A673 (cell line): ENCODE measurements around the gene CCNY. TPM values are rescaled to one million over a fixed set of nuclear protein-coding genes. Genes with fewer than 3 reads are reported as not detected.
A peak's percentile ranks its signal among the peaks of the same experiment; 100 is the strongest.

Experiments
- BruUV-seq: library from RNA; stranded (reverse); fragments of 400-500 nt; replicated peaks from 2 replicates; lab custom pipeline; 2021; lab: Mats Ljungman, UMichigan
- CTCF ChIA-PET: fragments of 300-600 bp; sonication (Branson Sonifier 250); formaldehyde crosslinking; loops from one replicate; lab custom pipeline; 2022; ENCODE audit warnings: antibody characterized with exemption; lab: Charles Lee
- POLR2A ChIA-PET: fragments of 300-600 bp; sonication (Branson Sonifier 250); formaldehyde crosslinking; loops from one replicate; lab custom pipeline; 2022; ENCODE audit warnings: antibody characterized with exemption; ENCODE audit not compliant: low non-redundant PET; lab: Charles Lee
- DNase-seq: peaks from one replicate; pipeline ENCODE4 v3.0.0-alpha.2; 2015; ENCODE audit warnings: low spot score
- H3K27ac ChIP-seq: fragments of 200-600 bp; sonication (generic); 2 replicates; pipeline ENCODE4 v1.5.1; 2016; ENCODE audit warnings: mixed run types, low read depth, mild to moderate bottlenecking, mixed read lengths, antibody characterized with exemption, low read length; ENCODE audit not compliant: poor library complexity, severe bottlenecking
- H3K27me3 ChIP-seq: fragments of 200-600 bp; sonication (generic); replicated peaks from 2 replicates; pipeline ENCODE4 v1.6.1; 2017; ENCODE audit warnings: mixed run types, low read depth, mild to moderate bottlenecking, mixed read lengths, antibody characterized with exemption, low read length; ENCODE audit not compliant: insufficient read depth, poor library complexity
- H3K36me3 ChIP-seq: fragments of 200-600 bp; sonication (generic); 2 replicates; pipeline ENCODE4 v1.6.1; 2016; ENCODE audit warnings: mixed run types, mild to moderate bottlenecking, mixed read lengths, antibody characterized with exemption, low read length; ENCODE audit not compliant: insufficient read depth, poor library complexity, severe bottlenecking
- H3K4me1 ChIP-seq: fragments of 200-600 bp; sonication (generic); 2 replicates; pipeline ENCODE4 v1.6.1; 2017; ENCODE audit warnings: mixed run types, mild to moderate bottlenecking, mixed read lengths, antibody characterized with exemption, low read length; ENCODE audit not compliant: insufficient read depth, poor library complexity, severe bottlenecking
- H3K4me3 ChIP-seq: fragments of 200-600 bp; sonication (generic); 2 replicates; pipeline ENCODE4 v1.5.1; 2016; ENCODE audit warnings: low read depth, mixed run types, mild to moderate bottlenecking, mixed read lengths, low read length; ENCODE audit not compliant: poor library complexity, severe bottlenecking
- H3K9me3 ChIP-seq: fragments of 200-600 bp; sonication (generic); 2 replicates; pipeline ENCODE4 v1.6.1; 2016; ENCODE audit warnings: mixed run types, low read depth, mild to moderate bottlenecking, mixed read lengths, antibody characterized with exemption, low read length; ENCODE audit not compliant: poor library complexity, severe bottlenecking
- EZH2 ChIP-seq: fragments of 200-600 bp; sonication (generic); IDR thresholded peaks from 2 replicates; pipeline ENCODE4 v1.6.1; 2017; ENCODE audit warnings: borderline replicate concordance, low read depth, mild to moderate bottlenecking, mixed read lengths, antibody characterized with exemption, low read length; ENCODE audit not compliant: poor library complexity, severe bottlenecking
- intact Hi-C: fragments of 100-400 bp; cut with micrococcal nuclease; formaldehyde crosslinking; loops from one replicate; pipeline ENCODE4 v1.10.0; 2022; ENCODE audit not compliant: unreplicated experiment
- total RNA-seq: library from RNA; stranded (reverse); gene quantifications from 2 replicates; pipeline ENCODE4 v1.2.3, GENCODE V29; 2021
- TF ChIP-seq, protein P1 (sequence below): fragments of 300-800, 200-600 bp; sonication (generic); conservative IDR thresholded peaks from 2 replicates; pipeline ENCODE4 v1.5.1; 2017; ENCODE audit warnings: low read depth, mild to moderate bottlenecking, antibody characterized with exemption, low read length, moderate library complexity, mixed read lengths

Gene CCNY
- total RNA-seq, 1 experiment from 2014 or later, result 84.8 TPM

DNA sequence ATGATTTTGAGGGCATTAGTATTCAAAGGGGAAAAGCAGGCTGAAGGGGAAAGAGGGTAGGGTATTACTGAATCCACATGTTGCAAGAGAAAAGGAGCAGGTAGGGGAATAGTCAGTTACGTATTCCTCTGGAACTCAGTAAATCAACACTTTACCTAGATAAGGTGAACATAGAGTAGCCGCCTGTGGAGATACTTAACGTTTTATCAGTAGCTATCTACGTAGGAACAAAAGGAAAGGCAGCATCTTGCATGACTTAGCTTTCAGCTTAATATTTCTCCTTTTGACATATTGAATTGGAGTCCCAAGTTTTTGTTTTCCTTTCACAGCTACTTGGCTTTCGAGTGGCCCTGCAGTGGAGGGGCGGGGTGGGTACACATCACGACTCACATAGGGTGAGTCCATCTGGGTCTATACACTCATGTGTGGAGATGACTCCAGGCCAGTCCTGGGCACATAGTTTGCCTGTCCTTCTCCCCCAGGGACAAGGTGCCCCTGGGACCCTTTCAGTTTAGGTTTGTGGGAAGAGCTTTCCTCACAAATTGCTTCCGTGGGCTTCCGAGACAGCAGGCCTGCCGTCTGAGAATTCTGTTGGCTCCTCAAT is 48.1 kb downstream of the CCNY start:
- CTCF ChIA-PET, result no interaction called here

DNA sequence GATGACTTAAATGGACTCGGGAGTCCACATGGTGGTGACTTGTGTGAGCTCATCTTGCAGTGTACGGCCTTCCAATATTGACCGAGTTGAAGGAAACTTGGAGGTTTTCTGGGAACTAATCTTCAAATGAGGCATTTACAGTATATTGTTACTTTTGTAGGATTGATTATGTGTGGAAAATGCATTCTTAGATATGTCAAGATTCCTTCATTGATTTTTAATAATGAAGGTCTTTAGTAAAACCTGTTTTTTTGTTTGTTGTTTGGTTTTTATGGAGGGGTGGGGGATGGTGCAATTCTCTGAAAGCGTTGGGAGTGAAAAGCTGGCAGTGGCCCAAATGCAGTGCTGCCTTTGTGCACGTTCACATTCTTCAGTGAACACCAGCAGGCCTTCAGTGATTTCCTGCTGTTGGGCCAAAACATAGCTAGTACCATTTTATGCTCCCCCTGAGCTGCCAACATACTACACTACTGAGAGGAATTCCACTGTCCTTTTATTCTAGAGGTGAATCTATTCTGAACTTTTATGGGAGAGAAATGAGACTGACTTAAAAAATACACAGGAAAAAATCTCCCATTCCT is 50.4 kb downstream of the CCNY start:
- intact Hi-C loops, result no loop called here
- Histone ChIP-seq H3K27me3 (no peaks in the 10 kb centered on the region), H3K9me3 (peaks cover 25% of the 10 kb centered on the region), H3K27ac (peak overlapping the region; percentile 74), H3K4me1 (peaks cover 30% of the 10 kb centered on the region), H3K36me3 (no peaks in the 10 kb centered on the region), H3K4me3 (no peak overlapping the region)
- BruUV-seq, result no TSS peak
- POLR2A ChIA-PET, result no interaction called here
- CTCF ChIA-PET, result no interaction called here
- TF ChIP-seq EZH2, result no peak
- TF ChIP-seq, protein P1, sequence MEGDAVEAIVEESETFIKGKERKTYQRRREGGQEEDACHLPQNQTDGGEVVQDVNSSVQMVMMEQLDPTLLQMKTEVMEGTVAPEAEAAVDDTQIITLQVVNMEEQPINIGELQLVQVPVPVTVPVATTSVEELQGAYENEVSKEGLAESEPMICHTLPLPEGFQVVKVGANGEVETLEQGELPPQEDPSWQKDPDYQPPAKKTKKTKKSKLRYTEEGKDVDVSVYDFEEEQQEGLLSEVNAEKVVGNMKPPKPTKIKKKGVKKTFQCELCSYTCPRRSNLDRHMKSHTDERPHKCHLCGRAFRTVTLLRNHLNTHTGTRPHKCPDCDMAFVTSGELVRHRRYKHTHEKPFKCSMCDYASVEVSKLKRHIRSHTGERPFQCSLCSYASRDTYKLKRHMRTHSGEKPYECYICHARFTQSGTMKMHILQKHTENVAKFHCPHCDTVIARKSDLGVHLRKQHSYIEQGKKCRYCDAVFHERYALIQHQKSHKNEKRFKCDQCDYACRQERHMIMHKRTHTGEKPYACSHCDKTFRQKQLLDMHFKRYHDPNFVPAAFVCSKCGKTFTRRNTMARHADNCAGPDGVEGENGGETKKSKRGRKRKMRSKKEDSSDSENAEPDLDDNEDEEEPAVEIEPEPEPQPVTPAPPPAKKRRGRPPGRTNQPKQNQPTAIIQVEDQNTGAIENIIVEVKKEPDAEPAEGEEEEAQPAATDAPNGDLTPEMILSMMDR, result no peak
- peak; percentile 77 for DNase-seq

More for the DNA sequence above, 48.1 kb downstream of the CCNY start:
- no peak for TF ChIP-seq EZH2
- TF ChIP-seq, protein P1, result no peak
- intact Hi-C loops, result no loop called here
- no TSS peak for BruUV-seq
- H3K9me3 ChIP-seq, result peaks cover 8% of the 10 kb centered on the region
- POLR2A ChIA-PET, result no interaction called here
- DNase-seq, result no peak
- no peak overlapping the region for H3K4me3 ChIP-seq
- H3K27me3 ChIP-seq, result no peaks in the 10 kb centered on the region
- H3K4me1 ChIP-seq, result peaks cover 54% of the 10 kb centered on the region
- H3K27ac ChIP-seq, result no peak overlapping the region
- H3K36me3 ChIP-seq, result no peaks in the 10 kb centered on the region

DNA sequence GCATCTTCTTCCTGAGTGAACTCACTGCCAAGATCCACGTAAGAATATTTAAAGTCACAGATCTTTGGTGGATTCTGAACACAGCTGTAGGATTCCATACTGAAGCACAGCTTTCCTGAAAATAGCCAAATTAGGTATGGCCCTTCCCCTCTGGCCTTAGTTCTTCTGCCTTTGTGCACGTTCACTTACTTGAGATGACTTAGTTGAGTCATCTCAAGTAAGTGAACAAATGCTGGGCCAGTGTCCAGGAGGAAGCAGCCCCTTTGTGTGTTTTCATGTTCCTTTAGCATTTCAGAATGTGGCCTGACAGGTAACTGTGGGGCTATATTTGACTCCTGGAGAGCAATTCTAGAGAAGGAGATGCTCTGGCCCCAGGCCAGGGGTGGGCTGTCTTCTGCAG is 51.5 kb downstream of the CCNY start:
- TF ChIP-seq EZH2, result no peak
- TF ChIP-seq, protein P1, result no peak
- DNase-seq, result no peak
- no peaks in the 10 kb centered on the region for H3K36me3 ChIP-seq
- peaks cover 28% of the 10 kb centered on the region for H3K9me3 ChIP-seq
- H3K27me3 ChIP-seq, result no peaks in the 10 kb centered on the region
- ChIA-PET POLR2A (no interaction called here), CTCF (no interaction called here)
- BruUV-seq, result no TSS peak
- H3K4me3 ChIP-seq, result no peak overlapping the region
- intact Hi-C loops, result no loop called here
- peaks cover 23% of the 10 kb centered on the region for H3K4me1 ChIP-seq
- H3K27ac ChIP-seq, result peak overlapping the region; percentile 74
